Tibial artery (tissue), 4 donors: ENCODE measurements around the gene TMEM213.

Experiments
- DNase-seq, 2 donors: peaks; one replicate each; pipeline ENCODE4 v3.0.0-alpha.2; 2019
- H3K27ac ChIP-seq, 2 donors: fragments of 200-600 bp; sonication (generic) in 1 of 2; 1 replicate in 1 of 2; 2 replicates in 1 of 2; pipeline ENCODE4 v1.5.1; 2018 to 2019; ENCODE audit warnings: mild to moderate bottlenecking in 1 of 2
- H3K27me3 ChIP-seq, 2 donors: fragments of 200-600 bp; sonication (generic) in 1 of 2; one replicate each; pipeline versions ENCODE4 v1.5.1 to v1.6.0; 2016 to 2019
- H3K36me3 ChIP-seq, 3 donors: fragments of 200-600 bp; sonication (generic) in 2 of 3; one replicate each; pipeline ENCODE4 v1.5.1; 2016 to 2019; ENCODE audit warnings: mild to moderate bottlenecking in 2 of 3
- H3K4me1 ChIP-seq, 4 donors: fragments of 200-600 bp; sonication (generic) in 2 of 4; 1 replicate in 3 of 4; 2 replicates in 1 of 4; pipeline ENCODE4 v1.5.1; 2016 to 2019
- H3K4me3 ChIP-seq, 2 donors: fragments of 200-600 bp; sonication (generic) in 1 of 2; 1 replicate in 1 of 2; 2 replicates in 1 of 2; pipeline ENCODE4 v1.5.1; 2018 to 2019; ENCODE audit warnings: mild to moderate bottlenecking in 2 of 2
- H3K9me3 ChIP-seq, 3 donors: fragments of 200-600 bp; sonication (generic) in 1 of 3; one replicate each; pipeline ENCODE4 v1.5.1; 2016 to 2019
- intact Hi-C: fragments of 100-400 bp; cut with DNase I; formaldehyde crosslinking; loops from one replicate; pipeline ENCODE4 v1.15.0; 2023; ENCODE audit warnings: low total_unique reads
- TF ChIP-seq, protein P1 (sequence below), 2 experiments: fragments of 200-600 bp in 1 of 2; fragments of 450-650 bp in 1 of 2; IDR thresholded peaks; one replicate each; pipeline ENCODE4 v1.5.1; 2017 to 2019; ENCODE audit warnings: antibody characterized with exemption in 2 of 2, mild to moderate bottlenecking in 1 of 2, moderate library complexity in 1 of 2

The TMEM213 gene

DNA sequence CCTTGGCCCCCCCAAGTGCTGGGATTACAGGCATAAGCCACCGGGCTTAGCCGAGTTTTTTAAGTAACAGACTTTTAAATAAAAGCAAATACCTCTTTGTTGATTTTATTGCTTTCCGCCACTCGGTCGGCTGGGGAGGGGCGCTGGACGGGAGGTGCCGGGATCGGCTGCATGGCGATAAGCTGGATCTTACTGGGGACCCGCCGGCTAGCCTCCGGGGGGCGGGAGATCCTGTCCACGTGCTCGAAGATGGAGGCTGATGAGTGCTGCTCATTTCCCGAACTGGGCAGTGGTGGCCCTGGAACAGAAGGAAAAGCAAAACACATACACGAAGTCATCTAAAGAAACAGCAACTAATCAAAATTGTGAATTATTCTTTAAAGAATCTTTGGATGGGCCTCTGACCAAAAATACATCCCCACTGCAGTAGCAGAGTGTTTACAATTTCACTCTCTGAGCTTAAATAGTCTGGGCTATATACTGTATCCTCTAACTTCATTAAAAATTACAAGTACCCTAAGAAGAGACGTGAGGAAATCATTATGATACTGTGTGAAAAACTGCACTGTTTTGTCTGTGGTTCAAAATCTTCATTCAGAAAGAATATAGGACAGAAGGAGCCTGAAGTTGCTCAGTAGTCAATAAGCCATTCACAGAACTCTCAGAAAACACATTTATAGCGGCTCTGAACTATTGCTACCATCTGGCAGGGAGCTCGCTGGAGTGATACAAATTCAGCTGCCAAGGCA is 73.4 kb downstream of the TMEM213 start:
- H3K27me3 ChIP-seq: no peaks in the 10 kb centered on the region
- intact Hi-C loops: no loop called here
- no peaks in the 10 kb centered on the region for H3K4me1 ChIP-seq
- peaks cover 0 to 17% (median 0%) of the 10 kb centered on the region in 3 donors for H3K36me3 ChIP-seq
- H3K9me3 ChIP-seq: no peaks in the 10 kb centered on the region
- H3K4me3 ChIP-seq: no peak overlapping the region
- no peak for DNase-seq
- no peak overlapping the region for H3K27ac ChIP-seq
- TF ChIP-seq, protein P1, sequence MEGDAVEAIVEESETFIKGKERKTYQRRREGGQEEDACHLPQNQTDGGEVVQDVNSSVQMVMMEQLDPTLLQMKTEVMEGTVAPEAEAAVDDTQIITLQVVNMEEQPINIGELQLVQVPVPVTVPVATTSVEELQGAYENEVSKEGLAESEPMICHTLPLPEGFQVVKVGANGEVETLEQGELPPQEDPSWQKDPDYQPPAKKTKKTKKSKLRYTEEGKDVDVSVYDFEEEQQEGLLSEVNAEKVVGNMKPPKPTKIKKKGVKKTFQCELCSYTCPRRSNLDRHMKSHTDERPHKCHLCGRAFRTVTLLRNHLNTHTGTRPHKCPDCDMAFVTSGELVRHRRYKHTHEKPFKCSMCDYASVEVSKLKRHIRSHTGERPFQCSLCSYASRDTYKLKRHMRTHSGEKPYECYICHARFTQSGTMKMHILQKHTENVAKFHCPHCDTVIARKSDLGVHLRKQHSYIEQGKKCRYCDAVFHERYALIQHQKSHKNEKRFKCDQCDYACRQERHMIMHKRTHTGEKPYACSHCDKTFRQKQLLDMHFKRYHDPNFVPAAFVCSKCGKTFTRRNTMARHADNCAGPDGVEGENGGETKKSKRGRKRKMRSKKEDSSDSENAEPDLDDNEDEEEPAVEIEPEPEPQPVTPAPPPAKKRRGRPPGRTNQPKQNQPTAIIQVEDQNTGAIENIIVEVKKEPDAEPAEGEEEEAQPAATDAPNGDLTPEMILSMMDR (IDR thresholded peaks at IDR 0.05): no peak

DNA sequence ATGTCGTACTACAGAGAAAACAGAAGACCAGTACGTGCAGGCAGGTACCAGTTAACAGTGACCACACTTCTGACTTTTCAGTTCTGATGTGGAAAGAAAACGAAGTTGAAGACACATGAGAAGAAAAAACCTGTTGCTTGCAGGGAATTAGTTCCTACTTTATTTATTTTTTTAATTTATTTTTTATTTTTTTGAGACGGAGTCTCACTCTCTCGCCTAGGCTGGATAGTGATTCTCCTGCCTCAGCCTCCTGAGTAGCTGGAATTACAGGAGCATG is 74.0 kb downstream of the TMEM213 start:
- TF ChIP-seq, protein P1 (IDR thresholded peaks at IDR 0.05): no peak
- no peak overlapping the region for H3K27ac ChIP-seq
- DNase-seq: no peak
- H3K9me3 ChIP-seq: no peaks in the 10 kb centered on the region
- H3K36me3 ChIP-seq: peaks cover 0 to 17% (median 0%) of the 10 kb centered on the region in 3 donors
- no peaks in the 10 kb centered on the region for H3K4me1 ChIP-seq
- no peaks in the 10 kb centered on the region for H3K27me3 ChIP-seq
- H3K4me3 ChIP-seq: no peak overlapping the region
- intact Hi-C loops: no loop called here

DNA sequence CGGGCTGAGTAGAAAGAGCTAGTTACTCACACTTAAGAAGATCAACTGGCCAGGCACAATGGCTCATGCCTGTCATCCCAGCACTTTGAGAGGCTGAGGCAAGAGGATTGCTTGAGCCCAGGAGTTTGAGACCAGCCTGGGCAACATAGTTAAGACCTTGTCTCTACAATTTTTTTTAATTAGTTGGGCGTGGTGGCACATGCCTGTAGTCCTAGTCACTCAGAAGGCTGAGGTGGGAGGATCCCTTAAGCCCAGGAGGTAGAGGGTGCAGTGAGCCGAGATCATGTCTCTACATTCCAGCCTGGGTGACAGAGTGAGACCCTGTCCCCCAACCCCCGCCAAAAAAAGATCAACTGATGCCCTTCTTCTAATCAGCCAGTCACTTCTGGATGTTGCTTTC is 74.8 kb downstream of the TMEM213 start:
- intact Hi-C loops: no loop called here
- Histone ChIP-seq H3K4me1 (no peaks in the 10 kb centered on the region), H3K4me3 (no peak overlapping the region), H3K9me3 (no peaks in the 10 kb centered on the region), H3K27me3 (no peaks in the 10 kb centered on the region), H3K36me3 (peaks cover 0 to 16% (median 0%) of the 10 kb centered on the region in 3 donors), H3K27ac (no peak overlapping the region)
- TF ChIP-seq, protein P1 (IDR thresholded peaks at IDR 0.05): no peak
- no peak for DNase-seq

DNA sequence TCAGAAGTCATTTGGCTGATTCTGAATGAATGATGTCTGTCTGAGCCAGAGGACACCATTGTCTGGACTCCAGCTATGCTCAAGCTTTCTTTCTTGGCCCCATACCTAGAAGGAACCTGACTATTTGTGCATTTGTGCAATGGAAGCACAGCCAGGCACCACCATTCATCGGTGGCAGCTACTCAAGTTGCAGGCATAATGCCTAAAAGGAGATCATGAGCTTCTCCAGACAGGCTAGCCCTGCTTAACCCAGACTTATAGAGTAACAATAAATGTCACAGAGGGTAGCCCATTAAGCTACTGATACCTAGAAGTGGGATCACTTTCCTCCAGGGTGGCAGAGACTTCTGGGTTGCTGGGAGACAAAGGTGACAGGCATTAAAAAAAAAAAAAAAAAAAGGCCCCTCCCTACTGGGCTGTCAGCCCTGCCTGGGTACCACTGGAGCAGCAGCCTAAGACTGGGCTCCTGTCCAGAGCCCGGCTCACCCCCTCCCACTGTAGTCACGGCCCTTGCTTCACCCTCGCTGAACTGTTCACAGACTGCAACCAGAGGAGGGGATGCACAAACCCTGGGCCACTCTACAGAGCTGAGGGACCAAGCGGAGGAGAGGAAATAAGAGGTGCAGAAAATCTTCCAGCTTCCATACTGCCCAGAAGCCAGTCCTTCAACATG is 75.6 kb downstream of the TMEM213 start:
- H3K27ac ChIP-seq: no peak overlapping the region
- H3K4me1 ChIP-seq: no peaks in the 10 kb centered on the region
- no peak overlapping the region for H3K4me3 ChIP-seq
- H3K27me3 ChIP-seq: no peaks in the 10 kb centered on the region
- intact Hi-C loops: no loop called here
- TF ChIP-seq, protein P1 (IDR thresholded peaks at IDR 0.05): no peak
- peaks cover 0 to 10% (median 0%) of the 10 kb centered on the region in 3 donors for H3K36me3 ChIP-seq
- no peaks in the 10 kb centered on the region for H3K9me3 ChIP-seq
- DNase-seq: no peak

DNA sequence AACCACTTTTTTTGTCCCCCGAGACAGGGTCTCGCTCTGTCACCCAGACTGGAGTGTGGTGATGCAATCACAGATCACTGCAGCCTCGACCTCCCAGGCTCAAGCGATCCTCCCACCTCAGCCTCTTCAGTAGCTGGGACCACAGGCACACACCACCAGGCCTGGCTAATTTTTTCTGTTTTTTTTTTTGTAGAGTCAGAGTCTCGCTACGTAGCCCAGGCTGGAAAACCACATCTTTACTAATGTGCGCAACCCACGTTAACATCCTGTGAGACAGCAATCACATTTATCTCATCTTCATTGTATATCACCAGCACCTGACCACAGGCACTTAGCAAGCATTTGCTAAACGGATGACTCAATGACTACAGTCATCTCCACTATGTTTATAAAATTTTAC is 78.0 kb downstream of the TMEM213 start:
- Histone ChIP-seq H3K9me3 (no peaks in the 10 kb centered on the region), H3K27ac (no peak overlapping the region), H3K4me1 (no peaks in the 10 kb centered on the region), H3K4me3 (no peak overlapping the region), H3K27me3 (no peaks in the 10 kb centered on the region), H3K36me3 (no peaks in the 10 kb centered on the region)
- intact Hi-C loops: no loop called here
- DNase-seq: no peak
- TF ChIP-seq, protein P1 (IDR thresholded peaks at IDR 0.05): no peak
